ENCODE results near the gene CD82. TPM values are rescaled to one million over a fixed set of nuclear protein-coding genes. Genes with fewer than 3 reads are reported as not detected.

CD82 gene
- total and polyA plus RNA-seq, 2 of the 8 experiments (the other 6 are each of a cell fraction or from before 2014, with no cell fraction given): 7.9 to 10.3 TPM

DNA sequence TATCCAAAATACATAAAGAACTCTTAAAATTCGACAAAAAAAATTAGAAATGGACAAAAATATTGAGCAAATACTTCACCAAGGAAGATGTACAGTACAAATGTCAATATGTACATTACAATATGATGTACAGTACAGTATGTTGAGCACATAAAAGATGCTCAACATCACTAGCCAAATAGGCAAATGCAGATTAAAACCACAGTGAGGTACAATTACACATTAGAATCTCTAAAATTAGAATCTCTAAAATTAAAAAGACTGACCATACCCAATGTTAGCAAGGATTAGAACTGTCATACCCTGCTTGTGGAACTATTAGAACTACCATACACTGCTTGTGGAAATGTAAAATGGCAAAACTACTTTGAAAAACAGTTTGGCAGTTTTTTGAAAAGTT, 82.6 kb downstream of the CD82 start:
- Histone ChIP-seq H3K56ac (replicated peaks; ENCODE audit: insufficient read length, low read depth, low read length) (no peak overlapping the region), H3K27ac (ENCODE audit: low read depth, low read length) (no peak overlapping the region), H3K14ac (ENCODE audit: insufficient read length) (no peak overlapping the region), H2AFZ (ENCODE audit: low read length) (no peak overlapping the region), H3K27me3 (replicated peaks in 1 of 4; ENCODE audit: control insufficient read depth in 3 of 4, extremely low read depth in 1 of 4, insufficient read depth in 3 of 4, low read length in 3 of 4) (no peaks in the 10 kb centered on the region), H2BK120ac (replicated peaks; ENCODE audit: low read depth, low read length) (no peak overlapping the region), H3K23me2 (ENCODE audit: low read depth, low read length) (no peaks in the 10 kb centered on the region), H2BK12ac (ENCODE audit: low read depth, low read length) (no peak overlapping the region), H2BK5ac (ENCODE audit: low read depth, low read length) (no peak overlapping the region), H3K23ac (ENCODE audit: insufficient read length) (no peak overlapping the region), H2AK5ac (ENCODE audit: low read depth, low read length) (no peak overlapping the region), H3K9ac (replicated peaks in 1 of 4; ENCODE audit: extremely low read depth in 1 of 4, low read depth in 3 of 4, low read length in 3 of 4) (no peak overlapping the region), H4K20me1 (replicated peaks in 1 of 2; ENCODE audit: control insufficient read depth in 1 of 2, insufficient read depth in 2 of 2, low read length in 2 of 2) (no peaks in the 10 kb centered on the region), H2BK15ac (ENCODE audit: low read length) (no peak overlapping the region), H4K5ac (ENCODE audit: insufficient read length, low read depth, low read length) (no peak overlapping the region), H4K91ac (replicated peaks; ENCODE audit: insufficient read length, low read length) (no peak overlapping the region), H3K4me2 (ENCODE audit: insufficient read depth in 1 of 2, low read depth in 2 of 2, low read length in 2 of 2) (no peak overlapping the region), H2BK20ac (ENCODE audit: low read length) (no peak overlapping the region), H3K79me2 (ENCODE audit: control insufficient read depth in 1 of 2, insufficient read depth in 2 of 2, low read length in 2 of 2) (no peaks in the 10 kb centered on the region), H3K79me1 (ENCODE audit: low read depth, low read length) (no peaks in the 10 kb centered on the region), H3K4ac (replicated peaks; ENCODE audit: insufficient read length, low read depth, low read length) (no peak overlapping the region), H3K9me3 (ENCODE audit: insufficient read depth in 2 of 2, low read depth in 1 of 2, low read length in 1 of 2) (peaks cover 0 to 3% of the 10 kb centered on the region in 2 experiments; a peak in 2 of 4 replicates), H3K4me3 (ENCODE audit: extremely low read depth in 1 of 4, insufficient read depth in 2 of 4, low read depth in 3 of 4, low read length in 4 of 4) (no peak overlapping the region), H3K4me1 (replicated peaks in 1 of 4; ENCODE audit: control insufficient read depth in 3 of 4, insufficient read depth in 4 of 4, low read length in 3 of 4) (peaks cover 0 to under 1% (median 0%) of the 10 kb centered on the region in 4 experiments; a peak in 1 of 7 replicates), H4K8ac (ENCODE audit: extremely low read depth, insufficient read depth, low read length) (no peak overlapping the region), H3K36me3 (ENCODE audit: control insufficient read depth in 2 of 4, insufficient read depth in 4 of 4, low read length in 3 of 4) (no peaks in the 10 kb centered on the region), H3K18ac (ENCODE audit: extremely low read depth, low read length) (no peak overlapping the region)
- CTCF ChIA-PET (ENCODE audit: partially characterized antibody): no interaction called here
- no peak for FAIRE-seq
- TF ChIP-seq ASH2L (IDR thresholded peaks at IDR 0.05; ENCODE audit: low read length) (no peak), POLR2AphosphoS5 (IDR thresholded peaks at IDR 0.05; ENCODE audit: low read depth, low read length) (no peak), RFX5 (IDR thresholded peaks at IDR 0.05; ENCODE audit: borderline replicate concordance, low read depth, low read length) (no peak), CEBPB (IDR thresholded peaks at IDR 0.05; ENCODE audit: low read depth, low read length) (no peak), CTBP2 (IDR thresholded peaks at IDR 0.05; ENCODE audit: borderline replicate concordance, insufficient read depth, insufficient read length, low read length) (no peak), BACH1 (IDR thresholded peaks at IDR 0.05; ENCODE audit: low read length) (no peak), SIRT6 (IDR thresholded peaks at IDR 0.05; ENCODE audit: low read length) (no peak), RNF2 (IDR thresholded peaks at IDR 0.05; ENCODE audit: borderline replicate concordance, low read depth, low read length, missing control alignments, poor library complexity, severe bottlenecking) (no peak)
- no peak for DNase-seq (ENCODE audit: low read depth in 1 of 2, low spot score in 2 of 2)
- POLR2A ChIA-PET (ENCODE audit: partially characterized antibody): no interaction called here
- WGBS, 2 experiments (ENCODE audit: extremely low coverage in 1 of 2, insufficient coverage in 1 of 2, insufficient read length in 1 of 2, insufficient replicate concordance in 2 of 2, low coverage in 1 of 2, low lambda C conversion rate in 2 of 2, missing lambda C conversion rate in 1 of 2): 77% methylated on average over 1 of the region's 1 CpG; no CpG with 5 or more reads in 1 of the 2 experiments
